HepG2 (cell line): ENCODE results near the gene PTPRF. TPM values are rescaled to one million over a fixed set of nuclear protein-coding genes. Genes with fewer than 3 reads are reported as not detected.

Source experiments
- ATAC-seq: fragments of 200-7000 bp; cut with Tn5 transposase; 3 replicates; pipeline ENCODE4 v1.9.1; 2020; ENCODE audit warnings: mild to moderate bottlenecking, moderate library complexity
- BruUV-seq: library from RNA; stranded (reverse); fragments of 400-500 nt; replicated peaks from 2 replicates; lab custom pipeline; 2021; lab: Mats Ljungman, UMichigan
- CTCF ChIA-PET: fragments of 300-600 bp; formaldehyde crosslinking; extraction: SDS; loops from one replicate; lab custom pipeline; 2021; ENCODE audit warnings: low total read pairs, inconsistent platforms, low intra/inter-chr PET ratio; lab: Yijun Ruan, JAX
- POLR2A ChIA-PET: fragments of 350-600 bp; sonication (Branson Sonifier 250); formaldehyde crosslinking; loops from one replicate; lab custom pipeline; 2020; ENCODE audit warnings: antibody characterized with exemption, inconsistent platforms; lab: Yijun Ruan, JAX
- DNase-seq: peaks from one replicate; pipeline ENCODE4 v3.0.0-alpha.2; 2015; ENCODE audit warnings: low spot score
- FAIRE-seq: peaks from 3 replicates; lab custom pipeline; 2011; peaks lifted over from hg19 to GRCh38; lab: Jason Lieb, UNC
- H2AFZ ChIP-seq: one replicate; pipeline ENCODE4 v1.6.1; 2011; ENCODE audit warnings: low read length, inconsistent platforms
- H3K27ac ChIP-seq: fragments of 300-600 bp; 3 replicates; pipeline ENCODE4 v1.8.0; 2011; ENCODE audit warnings: mixed run types, mild to moderate bottlenecking, mixed read lengths, low read length, inconsistent platforms; ENCODE audit not compliant: insufficient read depth; ENCODE audit errors: extremely low read length
- H3K27me3 ChIP-seq, 2 experiments: fragments of 200-600 bp in 1 of 2; 2 replicates in 1 of 2; 3 replicates in 1 of 2; pipeline versions ENCODE4 v1.6.0 to v1.8.0; 2011; ENCODE audit warnings: low read length in 2 of 2, mild to moderate bottlenecking in 2 of 2, moderate library complexity in 2 of 2, inconsistent platforms in 1 of 2; ENCODE audit not compliant: insufficient read depth in 2 of 2, control insufficient read depth in 1 of 2
- H3K36me3 ChIP-seq, 2 experiments: fragments of 200-600 bp in 1 of 2; replicated peaks in 1 of 2; 2 replicates in 1 of 2; 3 replicates in 1 of 2; pipeline versions ENCODE4 v1.5.1 to v1.8.0; 2011; ENCODE audit warnings: low read length in 2 of 2, inconsistent platforms in 1 of 2; ENCODE audit not compliant: insufficient read depth in 2 of 2, control insufficient read depth in 1 of 2
- H3K4me1 ChIP-seq: 2 replicates; pipeline ENCODE4 v1.5.1; 2012; ENCODE audit warnings: low read length, inconsistent platforms; ENCODE audit not compliant: insufficient read depth
- H3K4me2 ChIP-seq: 2 replicates; pipeline ENCODE4 v1.6.0; 2011; ENCODE audit warnings: low read depth, low read length, inconsistent platforms
- H3K4me3 ChIP-seq, 3 experiments: fragments of 200-600 bp in 1 of 3; sonication (generic), shearing (Covaris generic) in 1 of 3; replicated peaks in 1 of 3; 2 replicates each; pipeline ENCODE4 v1.5.1; 2011 to 2016; ENCODE audit warnings: low read length in 3 of 3, inconsistent platforms in 2 of 3, low read depth in 2 of 3, mild to moderate bottlenecking in 2 of 3, control low read depth in 1 of 3, mixed read lengths in 1 of 3; ENCODE audit not compliant: insufficient read depth in 1 of 3
- H3K79me2 ChIP-seq: one replicate; pipeline ENCODE4 v1.6.1; 2011; ENCODE audit warnings: low read length, inconsistent platforms; ENCODE audit not compliant: insufficient read depth
- H3K9ac ChIP-seq: 2 replicates; pipeline ENCODE4 v1.6.0; 2011; ENCODE audit warnings: mild to moderate bottlenecking, low read depth, low read length, inconsistent platforms; ENCODE audit not compliant: insufficient read depth
- H3K9me3 ChIP-seq: 2 replicates; pipeline ENCODE4 v1.5.1; 2012; ENCODE audit warnings: mild to moderate bottlenecking, low read length
- H4K20me1 ChIP-seq: 2 replicates; pipeline ENCODE4 v1.6.0; 2011; ENCODE audit warnings: inconsistent platforms, mild to moderate bottlenecking, low read length, moderate library complexity; ENCODE audit not compliant: insufficient read depth
- CC2D1A ChIP-seq: sonication (generic); formaldehyde crosslinking; IDR thresholded peaks from 2 replicates; pipeline ENCODE4 v1.8.1; 2023; ENCODE audit warnings: mild to moderate bottlenecking, missing genetic modification reagents
- GABPB1 ChIP-seq: IDR thresholded peaks from 2 replicates; pipeline ENCODE4 v1.6.1; 2016; ENCODE audit warnings: mild to moderate bottlenecking, missing genetic modification reagents, moderate library complexity, missing compliant biosample characterization
- GATA4 ChIP-seq: sonication (generic); IDR thresholded peaks from 2 replicates; pipeline ENCODE4 v1.6.1; 2016; ENCODE audit warnings: antibody characterized with exemption, low read depth, borderline replicate concordance
- HDAC2 ChIP-seq: sonication (generic); formaldehyde crosslinking; IDR thresholded peaks from 2 replicates; pipeline ENCODE4 v1.4.0; 2020; ENCODE audit warnings: missing genetic modification reagents
- HES4 ChIP-seq: sonication (generic); formaldehyde crosslinking; IDR thresholded peaks from 2 replicates; pipeline ENCODE4 v1.9.0; 2021; ENCODE audit warnings: mild to moderate bottlenecking, missing genetic modification reagents, borderline replicate concordance
- MED8 ChIP-seq: sonication (generic); formaldehyde crosslinking; IDR thresholded peaks from 2 replicates; pipeline ENCODE4 v1.8.1; 2023; ENCODE audit warnings: mild to moderate bottlenecking, missing genetic modification reagents; ENCODE audit not compliant: insufficient replicate concordance
- MTA1 ChIP-seq: sonication (generic); formaldehyde crosslinking; IDR thresholded peaks from 2 replicates; pipeline ENCODE4 v1.4.0; 2020; ENCODE audit warnings: missing genetic modification reagents, mild to moderate bottlenecking, borderline replicate concordance
- PTBP1 ChIP-seq: fragments of 200-400 bp; formaldehyde crosslinking; IDR thresholded peaks from 2 replicates; pipeline ENCODE4 v1.6.1; 2018; ENCODE audit warnings: low read length, low read depth; ENCODE audit not compliant: poor library complexity, severe bottlenecking
- RFX1 ChIP-seq: fragments of 450-650 bp; IDR thresholded peaks from 2 replicates; pipeline ENCODE4 v1.6.1; 2017
- SETDB1 ChIP-seq: sonication (generic); formaldehyde crosslinking; IDR thresholded peaks from 2 replicates; pipeline ENCODE4 v1.5.1; 2020; ENCODE audit warnings: missing genetic modification reagents, mild to moderate bottlenecking, borderline replicate concordance
- SRSF1 ChIP-seq: fragments of 200-400 bp; formaldehyde crosslinking; optimal IDR thresholded peaks from 2 replicates; pipeline ENCODE3; 2017; ENCODE audit warnings: mild to moderate bottlenecking, low read depth, low read length, moderate library complexity
- ZFX ChIP-seq: sonication (generic); formaldehyde crosslinking; IDR thresholded peaks from 2 replicates; pipeline ENCODE4 v1.4.0; 2020; ENCODE audit warnings: mild to moderate bottlenecking, low read depth, missing genetic modification reagents, moderate library complexity
- ZNF484 ChIP-seq: sonication (generic); formaldehyde crosslinking; IDR thresholded peaks from 2 replicates; pipeline ENCODE4 v1.5.1; 2020; ENCODE audit warnings: mild to moderate bottlenecking, low read depth, missing genetic modification reagents, borderline replicate concordance
- ZNF660 ChIP-seq: sonication (generic); formaldehyde crosslinking; IDR thresholded peaks from 2 replicates; pipeline ENCODE4 v1.5.1; 2020; ENCODE audit warnings: mild to moderate bottlenecking, low read depth, missing genetic modification reagents, borderline replicate concordance
- ZNF704 ChIP-seq: sonication (generic); formaldehyde crosslinking; IDR thresholded peaks from 2 replicates; pipeline ENCODE4 v1.8.1; 2023; ENCODE audit warnings: mild to moderate bottlenecking, inconsistent platforms, moderate library complexity, missing genetic modification reagents, borderline replicate concordance
- ZNF816 ChIP-seq: sonication (generic); formaldehyde crosslinking; IDR thresholded peaks from 2 replicates; pipeline ENCODE4 v1.8.0; 2022; ENCODE audit warnings: missing genetic modification reagents, mild to moderate bottlenecking, borderline replicate concordance
- WGBS: methylation state at CpG from one replicate; pipeline ENCODE4 v1.1.6; 2017; ENCODE audit warnings: low lambda C conversion rate; 5-methylcytosine and 5-hydroxymethylcytosine counted together
- in situ Hi-C: cut with HindIII; loops from 2 replicates; pipeline ENCODE4 v1.10.0; 2017; ENCODE audit warnings: low pct_unique_long_range_greater_than_20kb; ENCODE audit not compliant: extremely low pct_ligation_motif_present
- intact Hi-C: fragments of 100-400 bp; cut with micrococcal nuclease; formaldehyde crosslinking; loops from one replicate; pipeline ENCODE4 v1.10.0; 2022; ENCODE audit not compliant: unreplicated experiment
- polyA plus RNA-seq, 8 experiments: library from polyadenylated mRNA; depleted of rRNA in 3 of 8; stranded (reverse) in 7 of 8; unstranded in 1 of 8; fragments of >200 nt; fragmentation: Illumina TruSeq in 4 of 8; extraction: Trizol in 4 of 8; gene quantifications; 2 replicates each; pipeline versions ENCODE4 v1.2.1 to v1.2.3, GENCODE V29; 2011 to 2016; ENCODE audit warnings: low read depth in 4 of 8, missing spikeins in 1 of 8, mixed read lengths in 1 of 8; ENCODE audit not compliant: insufficient read depth in 1 of 8
- total RNA-seq, 5 experiments: library from RNA; depleted of rRNA; stranded (reverse); fragments of >200 nt; fragmentation: Illumina TruSeq; extraction: Trizol; gene quantifications; 2 replicates each; pipeline ENCODE4 v1.2.3, GENCODE V29; 2016; ENCODE audit warnings: low read depth in 1 of 5
- TF ChIP-seq, protein P1 (sequence below): sonication (generic); formaldehyde crosslinking; IDR thresholded peaks from 2 replicates; pipeline ENCODE4 v1.4.0; 2020; ENCODE audit warnings: missing genetic modification reagents, low read depth, mild to moderate bottlenecking, borderline replicate concordance
- TF ChIP-seq, protein P2 (sequence below): sonication (generic); formaldehyde crosslinking; IDR thresholded peaks from 2 replicates; pipeline ENCODE4 v1.4.0; 2020; ENCODE audit warnings: missing genetic modification reagents
- TF ChIP-seq, protein P3 (sequence below): sonication (generic); formaldehyde crosslinking; conservative IDR thresholded peaks from 2 replicates; pipeline ENCODE4 v1.5.0; 2020; ENCODE audit warnings: missing genetic modification reagents

Gene PTPRF
- total and polyA plus RNA-seq, 2 of the 13 experiments (the other 11 are each of a cell fraction or from before 2014, with no cell fraction given), result 55.9 to 167 TPM

DNA sequence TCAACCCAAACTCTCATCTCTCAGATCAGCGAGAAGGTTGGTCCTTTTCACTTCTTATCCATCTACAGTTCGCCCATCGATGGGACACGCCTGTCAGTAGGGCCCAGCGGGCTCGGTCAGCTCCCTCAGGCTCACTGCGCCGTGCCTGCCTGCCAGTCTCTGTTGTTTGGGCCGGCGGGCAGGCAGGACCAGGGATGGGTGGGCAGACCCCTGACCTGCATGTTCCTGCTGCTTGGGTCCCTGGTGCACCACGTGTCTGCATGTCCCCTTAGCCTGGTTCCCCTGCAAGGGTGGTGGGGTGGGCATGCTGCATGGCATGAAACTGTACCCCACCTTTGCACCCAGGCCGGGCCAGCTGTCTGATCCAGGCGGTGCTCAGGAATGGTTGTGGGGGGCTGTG is 52.4 kb downstream of the PTPRF start:
- H3K79me2 ChIP-seq, result no peaks in the 10 kb centered on the region
- no peak for DNase-seq
- ChIA-PET POLR2A (no interaction called here), CTCF (no interaction called here)
- H3K4me2 ChIP-seq, result no peak overlapping the region
- H3K36me3 ChIP-seq, result peaks cover 30 to 88% of the 10 kb centered on the region in 2 experiments
- no peak overlapping the region for H3K4me3 ChIP-seq
- H4K20me1 ChIP-seq, result peaks cover 1% of the 10 kb centered on the region; the same call in 1 of the 2 replicates
- TF ChIP-seq MTA1 (CRISPR knock-in tag), result no peak
- no peak for TF ChIP-seq ZNF816 (CRISPR knock-in tag)
- TF ChIP-seq, protein P1, sequence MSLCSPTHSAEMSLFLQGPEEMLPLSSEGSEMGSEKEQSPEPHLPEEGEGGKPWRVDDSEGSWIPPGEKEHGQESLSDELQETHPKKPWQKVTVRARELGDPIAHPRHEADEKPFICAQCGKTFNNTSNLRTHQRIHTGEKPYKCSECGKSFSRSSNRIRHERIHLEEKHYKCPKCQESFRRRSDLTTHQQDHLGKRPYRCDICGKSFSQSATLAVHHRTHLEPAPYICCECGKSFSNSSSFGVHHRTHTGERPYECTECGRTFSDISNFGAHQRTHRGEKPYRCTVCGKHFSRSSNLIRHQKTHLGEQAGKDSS (CRISPR knock-in tag), result no peak
- TF ChIP-seq SRSF1, result no peak
- no peak for TF ChIP-seq SETDB1 (CRISPR knock-in tag)
- TF ChIP-seq, protein P2, sequence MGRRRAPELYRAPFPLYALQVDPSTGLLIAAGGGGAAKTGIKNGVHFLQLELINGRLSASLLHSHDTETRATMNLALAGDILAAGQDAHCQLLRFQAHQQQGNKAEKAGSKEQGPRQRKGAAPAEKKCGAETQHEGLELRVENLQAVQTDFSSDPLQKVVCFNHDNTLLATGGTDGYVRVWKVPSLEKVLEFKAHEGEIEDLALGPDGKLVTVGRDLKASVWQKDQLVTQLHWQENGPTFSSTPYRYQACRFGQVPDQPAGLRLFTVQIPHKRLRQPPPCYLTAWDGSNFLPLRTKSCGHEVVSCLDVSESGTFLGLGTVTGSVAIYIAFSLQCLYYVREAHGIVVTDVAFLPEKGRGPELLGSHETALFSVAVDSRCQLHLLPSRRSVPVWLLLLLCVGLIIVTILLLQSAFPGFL (CRISPR knock-in tag), result no peak
- no peak for TF ChIP-seq PTBP1
- TF ChIP-seq, protein P3, sequence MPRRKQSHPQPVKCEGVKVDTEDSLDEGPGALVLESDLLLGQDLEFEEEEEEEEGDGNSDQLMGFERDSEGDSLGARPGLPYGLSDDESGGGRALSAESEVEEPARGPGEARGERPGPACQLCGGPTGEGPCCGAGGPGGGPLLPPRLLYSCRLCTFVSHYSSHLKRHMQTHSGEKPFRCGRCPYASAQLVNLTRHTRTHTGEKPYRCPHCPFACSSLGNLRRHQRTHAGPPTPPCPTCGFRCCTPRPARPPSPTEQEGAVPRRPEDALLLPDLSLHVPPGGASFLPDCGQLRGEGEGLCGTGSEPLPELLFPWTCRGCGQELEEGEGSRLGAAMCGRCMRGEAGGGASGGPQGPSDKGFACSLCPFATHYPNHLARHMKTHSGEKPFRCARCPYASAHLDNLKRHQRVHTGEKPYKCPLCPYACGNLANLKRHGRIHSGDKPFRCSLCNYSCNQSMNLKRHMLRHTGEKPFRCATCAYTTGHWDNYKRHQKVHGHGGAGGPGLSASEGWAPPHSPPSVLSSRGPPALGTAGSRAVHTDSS (CRISPR knock-in tag), result no peak
- TF ChIP-seq ZNF484, result no peak
- TF ChIP-seq ZNF704, result no peak
- TF ChIP-seq HES4 (CRISPR knock-in tag), result no peak
- no peak for TF ChIP-seq CC2D1A (CRISPR knock-in tag)
- TF ChIP-seq HDAC2 (CRISPR knock-in tag), result no peak
- no peak for TF ChIP-seq ZFX (CRISPR knock-in tag)
- TF ChIP-seq GATA4, result no peak
- TF ChIP-seq GABPB1 (CRISPR knock-in tag), result no peak
- TF ChIP-seq ZNF660 (CRISPR knock-in tag), result no peak
- TF ChIP-seq RFX1, result no peak
- TF ChIP-seq MED8 (CRISPR knock-in tag), result no peak
- H3K27ac ChIP-seq, result no peak overlapping the region
- H3K9ac ChIP-seq, result no peak overlapping the region
- no peak overlapping the region for H2AFZ ChIP-seq
- FAIRE-seq, result no peak
- in situ Hi-C loops, result no loop called here
- BruUV-seq, result no TSS peak
- H3K4me1 ChIP-seq, result no peaks in the 10 kb centered on the region
- no peak for ATAC-seq
- 95% methylated on average over 12 of the region's 13 CpGs for WGBS
- no peaks in the 10 kb centered on the region for H3K27me3 ChIP-seq
- intact Hi-C loops, result no loop called here
- no peaks in the 10 kb centered on the region for H3K9me3 ChIP-seq
